Prostate gland (tissue), 2 donors: ENCODE data around the gene FHIT. TPM values are rescaled to one million over a fixed set of nuclear protein-coding genes. Genes with fewer than 3 reads are reported as not detected.
"Not testable (repeated sequence)": the region's sequence is repeated elsewhere in the genome, so short reads cannot be mapped to it uniquely, and the experiment has no call there.

Experiments used
- DNase-seq: peaks from one replicate; pipeline ENCODE4 v3.0.0-alpha.2; 2019; ENCODE audit warnings: low spot score
- H3K27ac ChIP-seq, 2 donors: fragments of 200-600 bp; sonication (generic); 2 replicates each; pipeline ENCODE4 v1.5.1; 2017 to 2019
- H3K27me3 ChIP-seq: fragments of 200-600 bp; sonication (generic); replicated peaks from 2 replicates; pipeline ENCODE4 v1.5.1; 2019; ENCODE audit not compliant: insufficient read depth
- H3K36me3 ChIP-seq, 2 donors: fragments of 200-600 bp; sonication (generic); 1 replicate in 1 of 2; 2 replicates in 1 of 2; pipeline versions ENCODE4 v1.5.1 to v1.8.1; 2017 to 2019
- H3K4me1 ChIP-seq: fragments of 200-600 bp; sonication (generic); replicated peaks from 2 replicates; pipeline ENCODE4 v1.5.1; 2019
- H3K4me3 ChIP-seq, 2 donors: fragments of 200-600 bp; sonication (generic); 2 replicates each; pipeline ENCODE4 v1.5.1; 2017 to 2019
- H3K9me3 ChIP-seq: fragments of 200-600 bp; sonication (generic); 2 replicates; pipeline ENCODE4 v1.5.1; 2017
- CTCF ChIP-seq, 4 experiments: fragments of 200-600 bp in 2 of 4; fragments of 450-650 bp in 2 of 4; sonication (generic) in 2 of 4; IDR thresholded peaks; 1 replicate in 3 of 4; 2 replicates in 1 of 4; pipeline ENCODE4 v1.5.1; 2016 to 2019; ENCODE audit warnings: antibody characterized with exemption in 4 of 4, mild to moderate bottlenecking in 2 of 4, moderate library complexity in 2 of 4
- POLR2A ChIP-seq: fragments of 450-650 bp; IDR thresholded peaks from one replicate; pipeline ENCODE4 v1.6.1; 2016; ENCODE audit warnings: antibody characterized with exemption, mild to moderate bottlenecking
- POLR2AphosphoS5 ChIP-seq: sonication (generic); formaldehyde crosslinking; IDR thresholded peaks from one replicate; pipeline ENCODE4 v1.6.1; 2017; ENCODE audit warnings: antibody characterized with exemption
- WGBS: methylation state at CpG from one replicate; pipeline ENCODE4 v1.1.5; 2018; 5-methylcytosine and 5-hydroxymethylcytosine counted together
- intact Hi-C: fragments of 100-400 bp; cut with DNase I; formaldehyde crosslinking; loops from one replicate; pipeline ENCODE4 v1.14.2; 2022
- total RNA-seq, 2 donors: library from RNA; depleted of rRNA; stranded (reverse); fragments of >200 nt; gene quantifications; one replicate each; pipeline ENCODE4 v1.1.0, GENCODE V29; 2016

The FHIT gene
- total RNA-seq, 2 donors from 2014 or later, result 6.4 to 10.4 TPM

- TF ChIP-seq POLR2AphosphoS5, result no peak
- TF ChIP-seq CTCF (IDR thresholded peaks at IDR 0.05), result no peak
- TF ChIP-seq POLR2A, result no peak
- Histone ChIP-seq H3K36me3 (no peaks in the 10 kb centered on the region), H3K27ac (no peak overlapping the region), H3K27me3 (no peaks in the 10 kb centered on the region), H3K4me3 (no peak overlapping the region), H3K9me3 (no peaks in the 10 kb centered on the region), H3K4me1 (no peaks in the 10 kb centered on the region)
- DNase-seq, result no peak
- intact Hi-C loops, result no loop called here
- WGBS, result 47% methylated on average over 2 of the region's 2 CpGs
Observed at GRCh38 chr3:60673123-60673522, 578.1 kb downstream of the FHIT start.

- 95% methylated on average over 5 of the region's 5 CpGs for WGBS
- H3K36me3 ChIP-seq, H3K27me3 ChIP-seq, H3K4me3 ChIP-seq, intact Hi-C loops, H3K9me3 ChIP-seq, H3K4me1 ChIP-seq, H3K27ac ChIP-seq, DNase-seq: not testable (repeated sequence)
Observed at GRCh38 chr3:60672337-60672736, 578.9 kb downstream of the FHIT start.

GRCh38 chr3:60669636-60670035 lies 581.6 kb downstream of the FHIT start:
- Histone ChIP-seq H3K4me3 (no peak overlapping the region), H3K4me1 (no peaks in the 10 kb centered on the region), H3K27me3 (no peaks in the 10 kb centered on the region), H3K27ac (no peak overlapping the region), H3K9me3 (no peaks in the 10 kb centered on the region), H3K36me3 (no peaks in the 10 kb centered on the region)
- intact Hi-C loops, result no loop called here
- TF ChIP-seq CTCF (IDR thresholded peaks at IDR 0.05), result no peak
- TF ChIP-seq POLR2AphosphoS5, result no peak
- TF ChIP-seq POLR2A, result no peak
- no peak for DNase-seq
- WGBS, result 92% methylated on average over 1 of the region's 1 CpG

GRCh38 chr3:60660026-60660425 lies 591.2 kb downstream of the FHIT start:
- intact Hi-C loops, result no loop called here
- no peak for TF ChIP-seq POLR2A
- TF ChIP-seq POLR2AphosphoS5, result no peak
- no peak for TF ChIP-seq CTCF (IDR thresholded peaks at IDR 0.05)
- H3K4me1 ChIP-seq, result no peaks in the 10 kb centered on the region
- 88% methylated on average over 2 of the region's 2 CpGs for WGBS
- no peak overlapping the region for H3K4me3 ChIP-seq
- H3K9me3 ChIP-seq, result no peaks in the 10 kb centered on the region
- H3K36me3 ChIP-seq, result no peaks in the 10 kb centered on the region
- no peak for DNase-seq
- H3K27ac ChIP-seq, result no peak overlapping the region
- H3K27me3 ChIP-seq, result no peaks in the 10 kb centered on the region

GRCh38 chr3:60659098-60659497 lies 592.2 kb downstream of the FHIT start:
- intact Hi-C loops, result no loop called here
- no peaks in the 10 kb centered on the region for H3K9me3 ChIP-seq
- H3K27me3 ChIP-seq, result no peaks in the 10 kb centered on the region
- no peaks in the 10 kb centered on the region for H3K4me1 ChIP-seq
- H3K27ac ChIP-seq, result no peak overlapping the region
- H3K36me3 ChIP-seq, result no peaks in the 10 kb centered on the region
- no peak for DNase-seq
- no peak for TF ChIP-seq CTCF (IDR thresholded peaks at IDR 0.05)
- TF ChIP-seq POLR2AphosphoS5, result no peak
- no peak for TF ChIP-seq POLR2A
- no peak overlapping the region for H3K4me3 ChIP-seq
- WGBS, result 97% methylated on average over 1 of the region's 1 CpG
